ENCODE results near the gene ABHD16A.

- TF ChIP-seq CTCF (IDR thresholded peaks at IDR 0.05) (no peak), POLR2A (IDR thresholded peaks at IDR 0.05) (no peak)
Observed at GRCh38 chr6:31669676-31670075, 33.4 kb downstream of the ABHD16A start, which contains the start of gene LY6G5B.
